Ovary (tissue), 3 donors: ENCODE measurements around the gene CYGB.

Experiments used
- POLR2A ChIP-seq: fragments of 450-650 bp; IDR thresholded peaks from one replicate; pipeline ENCODE4 v1.6.1; 2017; ENCODE audit warnings: antibody characterized with exemption, mild to moderate bottlenecking, moderate library complexity
- TF ChIP-seq, protein P1 (sequence below), 3 donors: fragments of 450-650 bp in 2 of 3; fragments of 200-600 bp in 1 of 3; IDR thresholded peaks; one replicate each; pipeline versions ENCODE4 v1.5.1 to v1.8.0; 2016 to 2022; ENCODE audit warnings: antibody characterized with exemption in 3 of 3, mild to moderate bottlenecking in 1 of 3
- donor health status: DM: no; HTN: no; CAD: no.

DNA sequence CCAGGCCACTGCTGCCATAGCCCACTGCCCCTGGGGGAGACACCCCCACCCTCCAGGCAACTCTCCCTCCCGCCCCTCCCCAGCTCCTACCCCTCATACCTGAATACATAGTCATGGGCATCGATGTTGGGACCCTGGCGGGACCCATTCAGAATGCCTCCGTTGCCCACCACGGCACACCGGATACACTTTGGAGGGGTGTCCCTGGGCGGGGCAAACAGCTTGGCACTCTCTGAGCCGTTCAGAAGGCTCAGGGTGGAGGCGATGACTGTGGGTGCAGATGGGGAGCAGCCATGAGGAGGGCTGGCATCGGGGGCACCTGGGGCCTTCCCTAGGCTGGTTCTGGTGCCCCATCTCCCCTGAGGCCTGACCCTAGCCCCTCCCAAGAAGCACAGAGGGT, 35.6 kb upstream of the CYGB start:
- no peak for TF ChIP-seq POLR2A
- TF ChIP-seq, protein P1, sequence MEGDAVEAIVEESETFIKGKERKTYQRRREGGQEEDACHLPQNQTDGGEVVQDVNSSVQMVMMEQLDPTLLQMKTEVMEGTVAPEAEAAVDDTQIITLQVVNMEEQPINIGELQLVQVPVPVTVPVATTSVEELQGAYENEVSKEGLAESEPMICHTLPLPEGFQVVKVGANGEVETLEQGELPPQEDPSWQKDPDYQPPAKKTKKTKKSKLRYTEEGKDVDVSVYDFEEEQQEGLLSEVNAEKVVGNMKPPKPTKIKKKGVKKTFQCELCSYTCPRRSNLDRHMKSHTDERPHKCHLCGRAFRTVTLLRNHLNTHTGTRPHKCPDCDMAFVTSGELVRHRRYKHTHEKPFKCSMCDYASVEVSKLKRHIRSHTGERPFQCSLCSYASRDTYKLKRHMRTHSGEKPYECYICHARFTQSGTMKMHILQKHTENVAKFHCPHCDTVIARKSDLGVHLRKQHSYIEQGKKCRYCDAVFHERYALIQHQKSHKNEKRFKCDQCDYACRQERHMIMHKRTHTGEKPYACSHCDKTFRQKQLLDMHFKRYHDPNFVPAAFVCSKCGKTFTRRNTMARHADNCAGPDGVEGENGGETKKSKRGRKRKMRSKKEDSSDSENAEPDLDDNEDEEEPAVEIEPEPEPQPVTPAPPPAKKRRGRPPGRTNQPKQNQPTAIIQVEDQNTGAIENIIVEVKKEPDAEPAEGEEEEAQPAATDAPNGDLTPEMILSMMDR (IDR thresholded peaks at IDR 0.05) = no peak
